H9 (cell line): ENCODE measurements around the gene CLDND1. TPM values are rescaled to one million over a fixed set of nuclear protein-coding genes. Genes with fewer than 3 reads are reported as not detected.

ENCODE experiments used
- DNase-seq: peaks from one replicate; pipeline ENCODE4 v3.0.0-alpha.2; 2017
- H2AFZ ChIP-seq: one replicate; pipeline ENCODE4 v1.6.1; 2013; ENCODE audit warnings: mild to moderate bottlenecking, low read length, control low read depth, moderate library complexity
- H2AK5ac ChIP-seq: 2 replicates; pipeline ENCODE4 v1.6.1; 2013; ENCODE audit warnings: low read length, control low read depth, mixed read lengths; ENCODE audit not compliant: insufficient read length
- H2BK120ac ChIP-seq: one replicate; pipeline ENCODE4 v1.6.1; 2013; ENCODE audit warnings: low read depth, mild to moderate bottlenecking, low read length, control low read depth, inconsistent platforms; ENCODE audit not compliant: poor library complexity, severe bottlenecking
- H2BK12ac ChIP-seq: 2 replicates; pipeline ENCODE4 v1.6.1; 2013; ENCODE audit warnings: low read length, control low read depth, mixed read lengths, low read depth; ENCODE audit not compliant: insufficient read length
- H2BK15ac ChIP-seq: 2 replicates; pipeline ENCODE4 v1.6.1; 2013; ENCODE audit warnings: low read depth, low read length, control low read depth
- H2BK20ac ChIP-seq: one replicate; pipeline ENCODE4 v1.6.1; 2013; ENCODE audit warnings: low read depth, mild to moderate bottlenecking, low read length, control low read depth, inconsistent platforms; ENCODE audit not compliant: poor library complexity, severe bottlenecking
- H2BK5ac ChIP-seq: 2 replicates; pipeline ENCODE4 v1.6.1; 2013; ENCODE audit warnings: low read length, control low read depth, mixed read lengths; ENCODE audit not compliant: insufficient read length
- H3K14ac ChIP-seq: 2 replicates; pipeline ENCODE4 v1.6.1; 2013; ENCODE audit warnings: low read length, control low read depth; ENCODE audit not compliant: insufficient read depth
- H3K18ac ChIP-seq: 2 replicates; pipeline ENCODE4 v1.6.1; 2013; ENCODE audit warnings: low read depth, mild to moderate bottlenecking, mixed read lengths, low read length, control low read depth; ENCODE audit not compliant: insufficient read length
- H3K23ac ChIP-seq: 2 replicates; pipeline ENCODE4 v1.6.1; 2013; ENCODE audit warnings: low read length, control low read depth, mixed read lengths, low read depth; ENCODE audit not compliant: insufficient read length
- H3K23me2 ChIP-seq: 2 replicates; pipeline ENCODE4 v1.6.1; 2013; ENCODE audit warnings: low read depth, mild to moderate bottlenecking, mixed read lengths, low read length, control low read depth; ENCODE audit not compliant: insufficient read length, poor library complexity, severe bottlenecking
- H3K27ac ChIP-seq: 2 replicates; pipeline ENCODE4 v1.5.1; 2013; ENCODE audit warnings: low read length, control low read depth, mixed read lengths, low read depth; ENCODE audit not compliant: insufficient read length
- H3K27me3 ChIP-seq: 2 replicates; pipeline ENCODE4 v1.6.1; 2013; ENCODE audit warnings: low read length, control low read depth, inconsistent platforms; ENCODE audit not compliant: insufficient read depth
- H3K4ac ChIP-seq: 2 replicates; pipeline ENCODE4 v1.6.1; 2013; ENCODE audit warnings: low read depth, mild to moderate bottlenecking, control low read depth, inconsistent platforms, low read length, moderate library complexity
- H3K4me1 ChIP-seq: 2 replicates; pipeline ENCODE4 v1.6.1; 2013; ENCODE audit warnings: low read length, control low read depth, inconsistent platforms; ENCODE audit not compliant: insufficient read depth
- H3K4me2 ChIP-seq: 2 replicates; pipeline ENCODE4 v1.6.1; 2013; ENCODE audit warnings: low read length, control low read depth, mixed read lengths; ENCODE audit not compliant: insufficient read length, insufficient read depth
- H3K56ac ChIP-seq: 2 replicates; pipeline ENCODE4 v1.6.1; 2013; ENCODE audit warnings: low read depth, mild to moderate bottlenecking, mixed read lengths, low read length, control low read depth; ENCODE audit not compliant: insufficient read length
- H3K79me1 ChIP-seq: 2 replicates; pipeline ENCODE4 v1.6.1; 2013; ENCODE audit warnings: low read depth, mild to moderate bottlenecking, moderate library complexity, low read length, control low read depth, inconsistent platforms; ENCODE audit not compliant: insufficient read depth, poor library complexity, severe bottlenecking
- H3K79me2 ChIP-seq: 2 replicates; pipeline ENCODE4 v1.6.1; 2013; ENCODE audit warnings: low read length, control low read depth, inconsistent platforms; ENCODE audit not compliant: insufficient read depth
- H3K9ac ChIP-seq: 2 replicates; pipeline ENCODE4 v1.6.1; 2013; ENCODE audit warnings: low read length, control low read depth, mixed read lengths; ENCODE audit not compliant: insufficient read length; ENCODE audit errors: extremely low read depth
- H3K9me3 ChIP-seq: one replicate; pipeline ENCODE4 v1.6.1; 2013; ENCODE audit warnings: low read depth, low read length, inconsistent platforms; ENCODE audit not compliant: control insufficient read depth
- H3T11ph ChIP-seq: one replicate; pipeline ENCODE4 v1.6.1; 2013; ENCODE audit warnings: mild to moderate bottlenecking, low read length, control low read depth, inconsistent platforms
- H4K20me1 ChIP-seq: one replicate; pipeline ENCODE4 v1.6.1; 2013; ENCODE audit not compliant: control insufficient read depth, insufficient read length, insufficient read depth
- H4K5ac ChIP-seq: 2 replicates; pipeline ENCODE4 v1.6.1; 2013; ENCODE audit warnings: low read depth, mild to moderate bottlenecking, mixed read lengths, low read length, control low read depth; ENCODE audit not compliant: insufficient read length
- H4K8ac ChIP-seq: replicated peaks from 2 replicates; pipeline ENCODE4 v1.6.1; 2013; ENCODE audit warnings: low read length, control low read depth, mixed read lengths, low read depth; ENCODE audit not compliant: insufficient read length
- H4K91ac ChIP-seq: 2 replicates; pipeline ENCODE4 v1.6.1; 2013; ENCODE audit warnings: low read depth, mild to moderate bottlenecking, moderate library complexity, mixed read lengths, low read length, control low read depth; ENCODE audit not compliant: insufficient read length
- H3K27ac Mint-ChIP-seq, 3 experiments: 2 replicates in 2 of 3; 3 replicates in 1 of 3; pipeline ENCODE4 v1.8.0; 2020 to 2021; ENCODE audit warnings: mixed read lengths in 3 of 3, mild to moderate bottlenecking in 1 of 3, moderate library complexity in 1 of 3
- H3K27me3 Mint-ChIP-seq: 2 replicates; pipeline ENCODE4 v1.8.0; 2021; ENCODE audit warnings: low read depth, mild to moderate bottlenecking, moderate library complexity, mixed read lengths
- H3K36me3 Mint-ChIP-seq, 3 experiments: 2 replicates in 2 of 3; 3 replicates in 1 of 3; pipeline ENCODE4 v1.8.0; 2020 to 2021; ENCODE audit warnings: low read depth in 3 of 3, mixed read lengths in 3 of 3; ENCODE audit not compliant: insufficient read depth in 1 of 3
- H3K4me1 Mint-ChIP-seq, 2 experiments: 2 replicates each; pipeline ENCODE4 v1.8.0; 2020; ENCODE audit warnings: mixed read lengths in 2 of 2
- H3K4me3 Mint-ChIP-seq, 2 experiments: 2 replicates in 1 of 2; 3 replicates in 1 of 2; pipeline ENCODE4 v1.8.0; 2020 to 2021; ENCODE audit warnings: mild to moderate bottlenecking in 2 of 2, mixed read lengths in 2 of 2, moderate library complexity in 1 of 2
- H3K9me3 Mint-ChIP-seq, 2 experiments: 2 replicates in 1 of 2; 3 replicates in 1 of 2; pipeline ENCODE4 v1.8.0; 2020; ENCODE audit warnings: mild to moderate bottlenecking in 2 of 2, mixed read lengths in 2 of 2, moderate library complexity in 1 of 2
- WGBS: extraction: QIAGEN DNeasy Blood & Tissue Kit; methylation state at CpG from one replicate; pipeline ENCODE4 v1.1.7; 2013; ENCODE audit warnings: missing lambda C conversion rate, low lambda C conversion rate, mixed read lengths; ENCODE audit not compliant: insufficient read length; ENCODE audit errors: extremely low coverage; 5-methylcytosine and 5-hydroxymethylcytosine counted together
- total RNA-seq: library from RNA; stranded (reverse); gene quantifications from 2 replicates; pipeline ENCODE4 v1.2.1, GENCODE V29; 2021
- TF ChIP-seq, protein P1 (sequence below): fragments of 200-600 bp; sonication (generic); conservative IDR thresholded peaks from 3 replicates; pipeline ENCODE4 v1.8.0; 2021; ENCODE audit warnings: antibody characterized with exemption, mild to moderate bottlenecking

The CLDND1 gene
- total RNA-seq, 1 experiment from 2014 or later: 83.0 TPM

DNA sequence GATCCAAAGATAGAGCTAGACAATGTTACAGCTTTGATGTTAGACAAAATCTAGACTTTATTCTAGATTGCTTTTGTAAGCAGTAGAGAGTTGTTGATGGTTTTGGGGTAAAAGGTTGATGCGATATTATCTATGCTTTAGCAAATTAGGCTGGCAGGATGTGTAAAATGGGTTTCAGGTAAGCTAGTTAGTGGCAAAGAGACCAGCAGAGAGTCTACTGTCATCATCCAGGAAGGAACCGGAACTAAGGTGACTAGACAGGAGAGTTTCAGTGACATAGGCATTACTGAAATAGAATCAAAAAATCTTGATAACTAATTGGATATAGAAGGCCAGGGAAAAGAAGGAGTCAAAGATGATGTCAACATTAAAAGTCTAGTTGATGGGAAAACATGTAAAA lies 14.1 kb downstream of the CLDND1 start:
- Mint-ChIP-seq H3K4me3 (no peak overlapping the region), H3K27me3 (peaks cover 2% of the 10 kb centered on the region; the same call in 1 of the 2 replicates), H3K4me1 (no peaks in the 10 kb centered on the region; a peak in 1 of 4 replicates), H3K9me3 (peaks cover 0 to 4% of the 10 kb centered on the region in 2 experiments; a peak in 1 of 5 replicates), H3K36me3 (no peaks in the 10 kb centered on the region), H3K27ac (no peak overlapping the region)
- 100% methylated on average over 1 of the region's 2 CpGs for WGBS
- Histone ChIP-seq H3K4me2 (no peak overlapping the region), H2BK20ac (no peak overlapping the region), H3K79me2 (no peaks in the 10 kb centered on the region), H2AFZ (no peak overlapping the region), H3T11ph (no peak overlapping the region), H4K5ac (no peak overlapping the region), H3K4ac (no peak overlapping the region), H3K9me3 (no peaks in the 10 kb centered on the region), H2BK120ac (no peak overlapping the region), H3K79me1 (no peaks in the 10 kb centered on the region), H2BK12ac (no peak overlapping the region), H3K18ac (no peak overlapping the region), H2BK5ac (no peak overlapping the region), H2BK15ac (no peak overlapping the region), H4K8ac (no peak overlapping the region), H3K14ac (no peak overlapping the region), H3K23me2 (no peaks in the 10 kb centered on the region), H3K9ac (no peak overlapping the region), H4K91ac (no peak overlapping the region), H3K4me1 (no peaks in the 10 kb centered on the region), H3K23ac (no peak overlapping the region), H2AK5ac (no peak overlapping the region), H3K27ac (no peak overlapping the region), H4K20me1 (no peaks in the 10 kb centered on the region), H3K27me3 (no peaks in the 10 kb centered on the region), H3K56ac (no peak overlapping the region)
- DNase-seq: no peak
- TF ChIP-seq, protein P1, sequence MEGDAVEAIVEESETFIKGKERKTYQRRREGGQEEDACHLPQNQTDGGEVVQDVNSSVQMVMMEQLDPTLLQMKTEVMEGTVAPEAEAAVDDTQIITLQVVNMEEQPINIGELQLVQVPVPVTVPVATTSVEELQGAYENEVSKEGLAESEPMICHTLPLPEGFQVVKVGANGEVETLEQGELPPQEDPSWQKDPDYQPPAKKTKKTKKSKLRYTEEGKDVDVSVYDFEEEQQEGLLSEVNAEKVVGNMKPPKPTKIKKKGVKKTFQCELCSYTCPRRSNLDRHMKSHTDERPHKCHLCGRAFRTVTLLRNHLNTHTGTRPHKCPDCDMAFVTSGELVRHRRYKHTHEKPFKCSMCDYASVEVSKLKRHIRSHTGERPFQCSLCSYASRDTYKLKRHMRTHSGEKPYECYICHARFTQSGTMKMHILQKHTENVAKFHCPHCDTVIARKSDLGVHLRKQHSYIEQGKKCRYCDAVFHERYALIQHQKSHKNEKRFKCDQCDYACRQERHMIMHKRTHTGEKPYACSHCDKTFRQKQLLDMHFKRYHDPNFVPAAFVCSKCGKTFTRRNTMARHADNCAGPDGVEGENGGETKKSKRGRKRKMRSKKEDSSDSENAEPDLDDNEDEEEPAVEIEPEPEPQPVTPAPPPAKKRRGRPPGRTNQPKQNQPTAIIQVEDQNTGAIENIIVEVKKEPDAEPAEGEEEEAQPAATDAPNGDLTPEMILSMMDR: no peak
